ENCODE results near the gene P2RX6.
A peak's percentile ranks its signal among the peaks of the same experiment; 100 is the strongest.
"Not testable (repeated sequence)": the region's sequence is repeated elsewhere in the genome, so short reads cannot be mapped to it uniquely, and the experiment has no call there.

P2RX6 gene

DNA sequence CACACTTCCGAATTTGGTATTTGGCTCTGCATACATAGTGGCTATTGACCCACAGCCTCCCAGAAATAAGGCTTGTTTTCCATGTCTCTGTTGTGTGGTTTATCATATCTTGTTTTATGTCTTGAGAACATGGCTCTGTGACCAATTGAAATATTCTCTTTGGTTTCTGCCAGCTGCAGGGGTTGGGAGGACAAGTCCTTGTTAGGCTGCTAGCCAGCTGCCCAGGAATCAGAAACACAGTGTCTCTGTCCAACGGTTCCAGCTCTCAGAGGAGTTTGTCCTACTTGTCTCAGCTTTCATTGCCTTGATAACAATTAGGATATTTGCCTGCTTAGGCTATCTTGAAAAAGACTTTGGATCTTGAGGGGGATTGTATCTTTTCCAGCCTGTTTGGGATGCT lies 23.4 kb downstream of the P2RX6 start:
- Histone ChIP-seq H2BK12ac (ENCODE audit: low read length in 2 of 2) (no peak overlapping the region), H3K4me1 (ENCODE audit: control insufficient read depth, insufficient read depth, low read depth, low read length) (peaks cover 21% of the 10 kb centered on the region), H3K36me3 (ENCODE audit: control insufficient read depth in 1 of 2, insufficient read depth in 2 of 2, low read depth in 1 of 2, low read length in 2 of 2) (no peaks in the 10 kb centered on the region), H3K14ac (ENCODE audit: low read length in 2 of 2) (no peak overlapping the region), H2BK120ac (ENCODE audit: low read depth, low read length) (no peak overlapping the region), H3K4me3 (ENCODE audit: insufficient read depth in 1 of 2, low read depth in 1 of 2, low read length in 2 of 2) (peak overlapping the region in 1 of 2 experiments; percentile 10), H2BK15ac (ENCODE audit: low read depth, poor library complexity, severe bottlenecking) (no peak overlapping the region), H4K8ac (ENCODE audit: low read length) (peak overlapping the region; percentile 13), H3K27me3 (ENCODE audit: control insufficient read depth in 1 of 2, insufficient read depth in 1 of 2, low read length in 2 of 2) (no peaks in the 10 kb centered on the region), H4K91ac (ENCODE audit: low read length) (no peak overlapping the region), H3K9me3 (ENCODE audit: control insufficient read depth, low read length) (no peaks in the 10 kb centered on the region), H3K4ac (ENCODE audit: low read depth in 1 of 2, low read length in 2 of 2) (no peak overlapping the region), H3K27ac (ENCODE audit: low read length, poor library complexity, severe bottlenecking) (peak overlapping the region; percentile 90), H2BK5ac (ENCODE audit: low read depth, low read length, poor library complexity, severe bottlenecking) (no peak overlapping the region), H3K23ac (ENCODE audit: low read length in 2 of 2) (no peak overlapping the region), H3K79me1 (replicated peaks; ENCODE audit: low read length, poor library complexity, severe bottlenecking) (no peaks in the 10 kb centered on the region), H3K18ac (ENCODE audit: low read depth in 1 of 2, low read length in 2 of 2) (peak overlapping the region; percentile 28 to 85), H3K4me2 (ENCODE audit: low read length, poor library complexity, severe bottlenecking) (no peak overlapping the region), H2AK5ac (ENCODE audit: low read length, severe bottlenecking) (peak overlapping the region; percentile 95), H3K9ac (ENCODE audit: low read length) (peak overlapping the region; percentile 32), H2AFZ (ENCODE audit: low read depth, low read length) (no peak overlapping the region)
- WGBS = 88% methylated on average over 2 of the region's 2 CpGs
- peak; percentile 57 for DNase-seq

DNA sequence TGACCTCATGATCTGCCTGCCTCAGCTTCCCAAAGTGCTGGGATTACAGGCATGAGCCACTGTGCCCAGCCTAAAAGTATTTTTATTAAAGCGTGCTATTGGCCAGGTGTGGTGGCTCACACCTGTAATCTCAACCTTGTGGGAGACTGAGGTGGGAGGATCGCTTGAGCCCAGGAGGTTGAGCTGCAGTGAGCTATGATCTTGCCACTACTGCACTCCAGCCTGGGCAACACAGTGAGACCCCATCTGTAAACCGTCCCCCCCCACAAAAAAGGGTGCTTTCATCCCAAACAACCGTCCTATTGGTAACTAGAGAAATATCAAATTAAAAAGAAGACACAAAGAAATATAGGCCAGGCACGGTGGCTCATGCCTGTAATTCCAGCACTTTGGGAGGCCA lies 24.2 kb downstream of the P2RX6 start:
- WGBS = 100% methylated on average over 3 of the region's 5 CpGs
- not testable (repeated sequence) for H3K14ac ChIP-seq (ENCODE audit: low read length in 2 of 2); H2AFZ ChIP-seq (ENCODE audit: low read depth, low read length)

DNA sequence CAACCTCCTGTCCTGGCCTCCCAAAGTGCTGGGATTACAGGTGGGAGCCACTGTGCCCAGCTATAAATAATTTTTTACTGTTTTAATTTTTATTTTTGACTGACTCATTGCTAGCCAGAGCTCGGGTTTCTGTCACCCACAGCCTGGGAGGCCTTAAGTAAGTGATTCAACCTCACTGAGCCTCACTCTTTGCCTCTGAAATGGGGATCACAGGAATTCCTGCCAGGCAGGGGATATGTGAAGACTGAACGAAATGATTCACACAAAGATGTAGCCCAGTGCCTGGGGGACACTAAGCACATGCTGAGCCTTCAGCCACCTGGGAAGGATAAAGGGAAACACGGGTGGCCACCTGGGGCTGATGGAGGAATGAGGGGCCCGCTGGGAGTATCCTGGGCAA lies 27.0 kb downstream of the P2RX6 start:
- peak overlapping the region; percentile 45 for H2AK5ac ChIP-seq (ENCODE audit: low read length, severe bottlenecking)
- no peaks in the 10 kb centered on the region for H3K36me3 ChIP-seq (ENCODE audit: control insufficient read depth in 1 of 2, insufficient read depth in 2 of 2, low read depth in 1 of 2, low read length in 2 of 2)
- H2BK5ac ChIP-seq (ENCODE audit: low read depth, low read length, poor library complexity, severe bottlenecking) = no peak overlapping the region
- no peak overlapping the region for H4K91ac ChIP-seq (ENCODE audit: low read length)
- H2BK12ac ChIP-seq (ENCODE audit: low read length in 2 of 2) = no peak overlapping the region
- no peak overlapping the region for H3K4me3 ChIP-seq (ENCODE audit: insufficient read depth in 1 of 2, low read depth in 1 of 2, low read length in 2 of 2)
- H2AFZ ChIP-seq (ENCODE audit: low read depth, low read length) = no peak overlapping the region
- H3K18ac ChIP-seq (ENCODE audit: low read depth in 1 of 2, low read length in 2 of 2) = peak overlapping the region in 1 of 2 experiments; percentile 41
- WGBS = 72% methylated on average over 4 of the region's 4 CpGs
- H3K4me2 ChIP-seq (ENCODE audit: low read length, poor library complexity, severe bottlenecking) = no peak overlapping the region
- H3K9ac ChIP-seq (ENCODE audit: low read length) = no peak overlapping the region
- peak overlapping the region; percentile 62 for H2BK15ac ChIP-seq (ENCODE audit: low read depth, poor library complexity, severe bottlenecking)
- no peaks in the 10 kb centered on the region for H3K27me3 ChIP-seq (ENCODE audit: control insufficient read depth in 1 of 2, insufficient read depth in 1 of 2, low read length in 2 of 2)
- H3K27ac ChIP-seq (ENCODE audit: low read length, poor library complexity, severe bottlenecking) = peak overlapping the region; percentile 62
- no peak overlapping the region for H3K23ac ChIP-seq (ENCODE audit: low read length in 2 of 2)
- peak; percentile 17 for DNase-seq
- no peaks in the 10 kb centered on the region for H3K9me3 ChIP-seq (ENCODE audit: control insufficient read depth, low read length)
- no peak overlapping the region for H2BK120ac ChIP-seq (ENCODE audit: low read depth, low read length)
- H3K14ac ChIP-seq (ENCODE audit: low read length in 2 of 2) = no peak overlapping the region
- H3K79me1 ChIP-seq (replicated peaks; ENCODE audit: low read length, poor library complexity, severe bottlenecking) = no peaks in the 10 kb centered on the region
- H3K4me1 ChIP-seq (ENCODE audit: control insufficient read depth, insufficient read depth, low read depth, low read length) = peaks cover 39% of the 10 kb centered on the region
- no peak overlapping the region for H3K4ac ChIP-seq (ENCODE audit: low read depth in 1 of 2, low read length in 2 of 2)
- no peak overlapping the region for H4K8ac ChIP-seq (ENCODE audit: low read length)

More for the DNA sequence above, 24.2 kb downstream of the P2RX6 start:
- not testable (repeated sequence) for H3K9me3 ChIP-seq (ENCODE audit: control insufficient read depth, low read length); H3K4me3 ChIP-seq (ENCODE audit: insufficient read depth in 1 of 2, low read depth in 1 of 2, low read length in 2 of 2); H3K27ac ChIP-seq (ENCODE audit: low read length, poor library complexity, severe bottlenecking); H3K9ac ChIP-seq (ENCODE audit: low read length); DNase-seq; H3K23ac ChIP-seq (ENCODE audit: low read length in 2 of 2); H3K4me2 ChIP-seq (ENCODE audit: low read length, poor library complexity, severe bottlenecking); H4K91ac ChIP-seq (ENCODE audit: low read length); H2BK5ac ChIP-seq (ENCODE audit: low read depth, low read length, poor library complexity, severe bottlenecking); H3K79me1 ChIP-seq (replicated peaks; ENCODE audit: low read length, poor library complexity, severe bottlenecking); H4K8ac ChIP-seq (ENCODE audit: low read length); H2BK12ac ChIP-seq (ENCODE audit: low read length in 2 of 2); H3K36me3 ChIP-seq (ENCODE audit: control insufficient read depth in 1 of 2, insufficient read depth in 2 of 2, low read depth in 1 of 2, low read length in 2 of 2); H3K27me3 ChIP-seq (ENCODE audit: control insufficient read depth in 1 of 2, insufficient read depth in 1 of 2, low read length in 2 of 2); H3K4ac ChIP-seq (ENCODE audit: low read depth in 1 of 2, low read length in 2 of 2); H2BK15ac ChIP-seq (ENCODE audit: low read depth, poor library complexity, severe bottlenecking); H3K18ac ChIP-seq (ENCODE audit: low read depth in 1 of 2, low read length in 2 of 2)
- peak overlapping the region; percentile 59 for H2AK5ac ChIP-seq (ENCODE audit: low read length, severe bottlenecking)
- H3K4me1 ChIP-seq (ENCODE audit: control insufficient read depth, insufficient read depth, low read depth, low read length) = peaks cover 25% of the 10 kb centered on the region
- peak overlapping the region; percentile 58 for H2BK120ac ChIP-seq (ENCODE audit: low read depth, low read length)

DNA sequence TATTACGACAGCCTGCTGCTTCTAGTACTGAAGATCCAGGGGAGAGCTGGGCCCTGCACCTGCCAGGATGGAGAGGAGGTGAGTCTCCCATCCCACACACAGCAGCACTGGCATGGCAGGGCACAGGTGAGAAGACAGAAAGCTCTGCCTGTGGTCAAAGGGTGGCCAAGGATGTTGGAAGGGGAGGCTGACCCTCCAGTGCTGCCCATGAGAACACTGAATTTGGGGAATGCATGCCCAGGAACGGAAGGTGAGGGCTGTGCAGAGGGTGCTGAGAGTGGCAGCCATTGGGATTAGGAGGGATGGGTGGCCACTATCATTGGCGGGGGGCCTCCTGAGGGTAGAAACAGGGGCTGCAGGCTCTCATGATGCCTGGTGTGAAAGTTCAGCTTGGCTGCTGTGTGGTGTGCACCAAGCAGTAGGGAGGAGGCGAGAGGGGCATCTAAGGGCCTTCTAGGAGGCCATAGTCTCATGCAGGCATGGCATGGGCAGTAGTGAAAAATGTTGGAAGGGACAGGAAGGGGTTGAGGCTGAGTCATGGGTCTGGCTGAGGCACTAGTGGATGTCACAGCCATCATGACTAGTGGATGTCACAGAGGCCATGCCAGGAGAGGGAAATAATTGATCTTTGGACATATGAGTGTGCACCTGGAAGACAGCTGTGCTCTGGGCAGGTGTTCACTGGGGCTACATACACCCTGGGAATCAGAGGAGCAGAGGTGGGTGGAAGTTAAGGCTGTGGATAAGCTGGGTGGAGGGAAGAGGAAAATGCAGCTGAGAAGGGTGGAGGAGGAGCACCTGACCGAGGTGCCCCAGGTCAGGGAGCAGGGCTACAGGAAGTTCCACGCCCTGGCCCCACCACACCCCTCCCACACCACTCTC lies 28.3 kb downstream of the P2RX6 start:
- Histone ChIP-seq H3K4me3 (ENCODE audit: insufficient read depth in 1 of 2, low read depth in 1 of 2, low read length in 2 of 2) (no peak overlapping the region), H3K4me2 (ENCODE audit: low read length, poor library complexity, severe bottlenecking) (no peak overlapping the region), H3K18ac (ENCODE audit: low read depth in 1 of 2, low read length in 2 of 2) (peak overlapping the region in 1 of 2 experiments; percentile 25), H3K27ac (ENCODE audit: low read length, poor library complexity, severe bottlenecking) (no peak overlapping the region), H2BK120ac (ENCODE audit: low read depth, low read length) (no peak overlapping the region), H3K4me1 (ENCODE audit: control insufficient read depth, insufficient read depth, low read depth, low read length) (peaks cover 34% of the 10 kb centered on the region), H3K79me1 (replicated peaks; ENCODE audit: low read length, poor library complexity, severe bottlenecking) (no peaks in the 10 kb centered on the region), H3K23ac (ENCODE audit: low read length in 2 of 2) (no peak overlapping the region), H2BK12ac (ENCODE audit: low read length in 2 of 2) (no peak overlapping the region), H3K27me3 (ENCODE audit: control insufficient read depth in 1 of 2, insufficient read depth in 1 of 2, low read length in 2 of 2) (peaks cover 0 to 5% of the 10 kb centered on the region in 2 experiments), H2BK5ac (ENCODE audit: low read depth, low read length, poor library complexity, severe bottlenecking) (no peak overlapping the region), H2AK5ac (ENCODE audit: low read length, severe bottlenecking) (peak overlapping the region; percentile 31), H3K9me3 (ENCODE audit: control insufficient read depth, low read length) (no peaks in the 10 kb centered on the region), H4K91ac (ENCODE audit: low read length) (no peak overlapping the region), H3K4ac (ENCODE audit: low read depth in 1 of 2, low read length in 2 of 2) (no peak overlapping the region), H3K36me3 (ENCODE audit: control insufficient read depth in 1 of 2, insufficient read depth in 2 of 2, low read depth in 1 of 2, low read length in 2 of 2) (no peaks in the 10 kb centered on the region), H2BK15ac (ENCODE audit: low read depth, poor library complexity, severe bottlenecking) (peak overlapping the region; percentile 65), H3K9ac (ENCODE audit: low read length) (no peak overlapping the region), H4K8ac (ENCODE audit: low read length) (peak overlapping the region; percentile 75), H2AFZ (ENCODE audit: low read depth, low read length) (no peak overlapping the region), H3K14ac (ENCODE audit: low read length in 2 of 2) (no peak overlapping the region)
- WGBS = 92% methylated on average over 5 of the region's 6 CpGs
- peak; percentile 16 for DNase-seq

All from mesenchymal stem cell (in vitro differentiated cells and primary cell).